ENCODE measurements around the gene HECW1.

GRCh38 chr7:43495572-43495971, 383.1 kb downstream of the HECW1 start:
- TF ChIP-seq CTCF (IDR thresholded peaks at IDR 0.05): no peak
- TF ChIP-seq EZH2 (IDR thresholded peaks at IDR 0.05): no peak
- no peak for TF ChIP-seq EZH2phosphoT487 (IDR thresholded peaks at IDR 0.05)

Measured in neural progenitor cell (in vitro differentiated cells).